GM12873 (cell line): ENCODE data around the gene LACTB.

Experiments used
- CTCF ChIP-seq: IDR thresholded peaks from 2 replicates; pipeline ENCODE4 v1.5.1; 2012; ENCODE audit warnings: low read depth, mild to moderate bottlenecking, moderate library complexity, low read length, control low read depth; ENCODE audit not compliant: insufficient read depth; ENCODE audit errors: missing control alignments

The LACTB gene

GRCh38 chr15:63090887-63091286 lies 30.8 kb upstream of the LACTB start:
- TF ChIP-seq CTCF: no peak

GRCh38 chr15:63091679-63092446 lies 29.8 kb upstream of the LACTB start:
- TF ChIP-seq CTCF: no peak

- peak; percentile 95 for TF ChIP-seq CTCF
Observed at GRCh38 chr15:63093486-63094205, 28.0 kb upstream of the LACTB start.

- no peak for TF ChIP-seq CTCF
Observed at GRCh38 chr15:63094495-63094931, 27.1 kb upstream of the LACTB start.

- TF ChIP-seq CTCF: no peak
Observed at GRCh38 chr15:63096178-63096577, 25.5 kb upstream of the LACTB start.

- no peak for TF ChIP-seq CTCF
Observed at GRCh38 chr15:63103416-63103815, 18.2 kb upstream of the LACTB start.

GRCh38 chr15:63104727-63105126 lies 16.9 kb upstream of the LACTB start:
- no peak for TF ChIP-seq CTCF
